Body of pancreas (tissue), 4 donors: ENCODE results near the gene AKAP12. TPM values are rescaled to one million over a fixed set of nuclear protein-coding genes. Genes with fewer than 3 reads are reported as not detected.

Experiments used
- ATAC-seq: fragments of 150-250 bp; one replicate; pipeline ENCODE4 v1.9.1; 2016
- DNase-seq, 4 donors: peaks; one replicate each; pipeline ENCODE4 v3.0.0-alpha.2; 2019
- H3K27ac ChIP-seq, 4 donors: fragments of 200-600 bp; sonication (generic); 1 replicate in 3 of 4; 2 replicates in 1 of 4; pipeline versions ENCODE4 v1.5.1 to v1.6.1; 2016 to 2019; ENCODE audit warnings: mild to moderate bottlenecking in 1 of 4, mixed read lengths in 1 of 4, moderate library complexity in 1 of 4
- H3K27me3 ChIP-seq, 2 donors: fragments of 200-600 bp; sonication (generic); one replicate each; pipeline ENCODE4 v1.6.0; 2016; ENCODE audit warnings: mild to moderate bottlenecking in 1 of 2
- H3K36me3 ChIP-seq, 2 donors: fragments of 200-600 bp; sonication (generic); replicated peaks in 1 of 2; 2 replicates each; pipeline ENCODE4 v1.5.1; 2016; ENCODE audit warnings: low read depth in 2 of 2; ENCODE audit not compliant: insufficient read depth in 1 of 2
- H3K4me1 ChIP-seq: fragments of 200-600 bp; sonication (generic); one replicate; pipeline ENCODE4 v1.6.0; 2016
- H3K4me3 ChIP-seq, 2 donors: fragments of 200-600 bp; sonication (generic); 1 replicate in 1 of 2; 2 replicates in 1 of 2; pipeline ENCODE4 v1.5.1; 2016 to 2019
- H3K9me3 ChIP-seq, 3 donors: fragments of 200-600 bp; sonication (generic); 1 replicate in 2 of 3; 2 replicates in 1 of 3; pipeline ENCODE4 v1.5.1; 2016
- POLR2A ChIP-seq, 3 donors: fragments of 450-650 bp; IDR thresholded peaks; one replicate each; pipeline ENCODE4 v1.6.1; 2016; ENCODE audit warnings: antibody characterized with exemption in 3 of 3, mild to moderate bottlenecking in 2 of 3
- WGBS, 2 donors: methylation state at CpG; one replicate each; pipeline ENCODE4 v1.1.5; 2017; 5-methylcytosine and 5-hydroxymethylcytosine counted together
- intact Hi-C: fragments of 100-400 bp; cut with DNase I; formaldehyde crosslinking; loops from one replicate; pipeline ENCODE4 v1.15.1; 2023
- total RNA-seq, 2 donors: library from RNA; depleted of rRNA; stranded (reverse); fragments of >200 nt; gene quantifications; one replicate each; pipeline ENCODE4 v1.1.0, GENCODE V29; 2016
- TF ChIP-seq, protein P1 (sequence below), 7 experiments: fragments of 450-650 bp in 4 of 7; fragments of 200-600 bp in 3 of 7; sonication (generic) in 3 of 7; IDR thresholded peaks; one replicate each; pipeline ENCODE4 v1.5.1; 2016 to 2019; ENCODE audit warnings: antibody characterized with exemption in 7 of 7

AKAP12 gene, protein sequence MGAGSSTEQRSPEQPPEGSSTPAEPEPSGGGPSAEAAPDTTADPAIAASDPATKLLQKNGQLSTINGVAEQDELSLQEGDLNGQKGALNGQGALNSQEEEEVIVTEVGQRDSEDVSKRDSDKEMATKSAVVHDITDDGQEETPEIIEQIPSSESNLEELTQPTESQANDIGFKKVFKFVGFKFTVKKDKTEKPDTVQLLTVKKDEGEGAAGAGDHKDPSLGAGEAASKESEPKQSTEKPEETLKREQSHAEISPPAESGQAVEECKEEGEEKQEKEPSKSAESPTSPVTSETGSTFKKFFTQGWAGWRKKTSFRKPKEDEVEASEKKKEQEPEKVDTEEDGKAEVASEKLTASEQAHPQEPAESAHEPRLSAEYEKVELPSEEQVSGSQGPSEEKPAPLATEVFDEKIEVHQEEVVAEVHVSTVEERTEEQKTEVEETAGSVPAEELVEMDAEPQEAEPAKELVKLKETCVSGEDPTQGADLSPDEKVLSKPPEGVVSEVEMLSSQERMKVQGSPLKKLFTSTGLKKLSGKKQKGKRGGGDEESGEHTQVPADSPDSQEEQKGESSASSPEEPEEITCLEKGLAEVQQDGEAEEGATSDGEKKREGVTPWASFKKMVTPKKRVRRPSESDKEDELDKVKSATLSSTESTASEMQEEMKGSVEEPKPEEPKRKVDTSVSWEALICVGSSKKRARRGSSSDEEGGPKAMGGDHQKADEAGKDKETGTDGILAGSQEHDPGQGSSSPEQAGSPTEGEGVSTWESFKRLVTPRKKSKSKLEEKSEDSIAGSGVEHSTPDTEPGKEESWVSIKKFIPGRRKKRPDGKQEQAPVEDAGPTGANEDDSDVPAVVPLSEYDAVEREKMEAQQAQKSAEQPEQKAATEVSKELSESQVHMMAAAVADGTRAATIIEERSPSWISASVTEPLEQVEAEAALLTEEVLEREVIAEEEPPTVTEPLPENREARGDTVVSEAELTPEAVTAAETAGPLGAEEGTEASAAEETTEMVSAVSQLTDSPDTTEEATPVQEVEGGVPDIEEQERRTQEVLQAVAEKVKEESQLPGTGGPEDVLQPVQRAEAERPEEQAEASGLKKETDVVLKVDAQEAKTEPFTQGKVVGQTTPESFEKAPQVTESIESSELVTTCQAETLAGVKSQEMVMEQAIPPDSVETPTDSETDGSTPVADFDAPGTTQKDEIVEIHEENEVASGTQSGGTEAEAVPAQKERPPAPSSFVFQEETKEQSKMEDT (N-terminal part only)
- 10 to 100 TPM; 25.2 to 49.1 TPM for total RNA-seq

DNA sequence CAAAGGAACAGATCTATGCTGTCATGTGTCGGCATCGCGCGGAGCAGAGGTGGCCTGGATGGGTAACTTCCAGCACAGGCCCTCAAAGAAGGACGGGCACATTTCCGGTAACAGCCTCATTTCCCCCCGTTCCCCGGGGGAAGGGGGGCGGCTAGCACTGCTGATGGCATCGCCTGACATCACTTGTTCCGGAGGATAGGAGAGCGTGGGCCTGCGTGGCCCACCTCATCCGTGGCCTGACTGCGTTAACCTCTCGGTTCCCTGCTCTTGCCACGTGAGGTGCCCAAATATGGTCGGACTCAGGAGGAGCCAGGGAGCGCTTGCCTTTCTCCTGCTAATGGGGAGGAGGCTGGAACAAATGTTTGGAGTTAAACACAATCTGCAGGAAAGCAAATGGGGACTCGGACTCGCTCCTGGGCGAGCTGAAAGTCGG is at the start of gene AKAP12:
Gene AKAP12, plus strand, starts transcription at position 365 of the 433 bp plus-strand sequence. CDS start 596 bp downstream, outside the sequence.
- DNase-seq: peak in 1 of 4 donors; percentile 10
- H3K4me1 ChIP-seq: peaks cover 17% of the 10 kb centered on the region
- peak within 1 kb of the TSS; percentile 18 to 36 for H3K4me3 ChIP-seq
- H3K36me3 ChIP-seq: no peaks in the 10 kb centered on the region
- peak; percentile 31 for ATAC-seq
- no peaks in the 10 kb centered on the region for H3K9me3 ChIP-seq
- H3K27ac ChIP-seq: peak within 1 kb of the TSS; percentile 29 to 51 (median 40)
- intact Hi-C loops: no loop called here
- TF ChIP-seq POLR2A (IDR thresholded peaks at IDR 0.05): no peak
- TF ChIP-seq, protein P1, sequence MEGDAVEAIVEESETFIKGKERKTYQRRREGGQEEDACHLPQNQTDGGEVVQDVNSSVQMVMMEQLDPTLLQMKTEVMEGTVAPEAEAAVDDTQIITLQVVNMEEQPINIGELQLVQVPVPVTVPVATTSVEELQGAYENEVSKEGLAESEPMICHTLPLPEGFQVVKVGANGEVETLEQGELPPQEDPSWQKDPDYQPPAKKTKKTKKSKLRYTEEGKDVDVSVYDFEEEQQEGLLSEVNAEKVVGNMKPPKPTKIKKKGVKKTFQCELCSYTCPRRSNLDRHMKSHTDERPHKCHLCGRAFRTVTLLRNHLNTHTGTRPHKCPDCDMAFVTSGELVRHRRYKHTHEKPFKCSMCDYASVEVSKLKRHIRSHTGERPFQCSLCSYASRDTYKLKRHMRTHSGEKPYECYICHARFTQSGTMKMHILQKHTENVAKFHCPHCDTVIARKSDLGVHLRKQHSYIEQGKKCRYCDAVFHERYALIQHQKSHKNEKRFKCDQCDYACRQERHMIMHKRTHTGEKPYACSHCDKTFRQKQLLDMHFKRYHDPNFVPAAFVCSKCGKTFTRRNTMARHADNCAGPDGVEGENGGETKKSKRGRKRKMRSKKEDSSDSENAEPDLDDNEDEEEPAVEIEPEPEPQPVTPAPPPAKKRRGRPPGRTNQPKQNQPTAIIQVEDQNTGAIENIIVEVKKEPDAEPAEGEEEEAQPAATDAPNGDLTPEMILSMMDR (IDR thresholded peaks at IDR 0.05): no peak
- 24 to 56% methylated on average over 13 to 23 of the region's 23 CpGs for WGBS, 2 donors
- H3K27me3 ChIP-seq: peaks cover 0 to 4% of the 10 kb centered on the region in 2 donors

DNA sequence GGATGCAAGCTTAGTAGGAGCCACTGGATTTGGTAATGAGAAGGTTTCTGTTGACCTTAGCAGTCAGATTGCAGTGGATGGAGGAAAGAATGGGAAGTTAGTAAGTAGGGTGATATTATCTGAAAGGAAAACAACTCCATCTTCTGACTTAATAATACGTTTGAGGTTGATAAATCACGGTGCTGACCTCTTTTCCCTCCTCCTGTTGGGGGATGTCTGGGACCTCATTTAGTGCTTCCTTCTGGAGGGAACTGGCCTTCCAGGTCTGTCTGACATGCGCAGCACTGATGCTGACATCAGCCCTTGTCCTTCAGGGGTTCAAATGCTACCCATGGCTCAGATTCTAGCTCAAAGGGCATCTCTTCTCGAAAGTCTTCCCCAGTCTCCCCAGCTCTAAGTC is 48.2 kb upstream of the AKAP12 start:
- no peaks in the 10 kb centered on the region for H3K36me3 ChIP-seq
- 57 to 63% methylated on average over 4 of the region's 4 CpGs for WGBS, 2 donors

DNA sequence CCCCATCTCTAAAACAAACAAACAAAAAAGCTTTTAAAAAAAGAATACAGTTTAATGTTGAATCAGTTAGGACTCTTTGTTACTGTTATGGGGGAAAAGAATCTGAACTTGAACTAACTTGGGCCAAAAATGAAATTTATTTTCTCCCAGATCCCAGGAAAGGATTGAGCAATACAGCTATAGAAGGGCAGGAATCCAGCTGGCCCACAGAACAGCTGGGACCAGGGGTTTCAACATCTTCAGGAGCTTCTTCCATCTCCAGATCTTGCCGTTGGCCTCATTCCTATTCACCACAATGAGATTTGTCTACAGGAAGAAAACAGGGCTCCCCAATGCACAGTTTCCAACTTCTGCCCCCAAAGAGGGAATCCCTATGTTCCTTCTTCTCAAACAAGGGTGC is 43.2 kb upstream of the AKAP12 start:
- no peak for ATAC-seq

More for the DNA sequence above, 48.2 kb upstream of the AKAP12 start:
- DNase-seq (no peak), ATAC-seq (no peak)
- no peaks in the 10 kb centered on the region for H3K27me3 ChIP-seq
- no peaks in the 10 kb centered on the region for H3K9me3 ChIP-seq
- no peak overlapping the region for H3K27ac ChIP-seq
- H3K4me1 ChIP-seq: no peaks in the 10 kb centered on the region
- no peak for TF ChIP-seq POLR2A (IDR thresholded peaks at IDR 0.05)
- TF ChIP-seq, protein P1 (IDR thresholded peaks at IDR 0.05): no peak
- no peak overlapping the region for H3K4me3 ChIP-seq
- intact Hi-C loops: no loop called here

DNA sequence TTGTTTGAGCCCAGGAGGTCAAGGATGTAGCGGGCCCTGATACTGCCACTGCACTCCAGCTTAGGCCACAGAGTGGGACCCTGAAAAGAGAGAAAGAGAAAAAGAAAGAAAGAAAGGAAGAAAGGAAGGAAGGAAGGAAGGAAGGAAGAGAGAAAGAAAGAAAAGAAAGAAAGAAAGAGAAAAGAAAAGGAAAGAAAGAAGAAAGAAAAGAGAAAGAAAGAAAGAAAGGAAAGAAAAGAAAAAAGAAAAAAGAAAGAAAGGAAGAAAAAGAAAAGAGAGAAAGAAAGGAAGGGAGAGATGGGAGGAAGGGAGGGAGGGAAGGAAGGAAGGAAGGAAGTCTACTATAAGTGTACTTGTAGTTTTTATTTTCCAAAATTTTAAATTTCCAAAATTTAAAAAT is 42.2 kb upstream of the AKAP12 start:
- TF ChIP-seq, protein P1 (IDR thresholded peaks at IDR 0.05): no peak
- TF ChIP-seq POLR2A (IDR thresholded peaks at IDR 0.05): no peak
- intact Hi-C loops: no loop called here
- no peak overlapping the region for H3K4me3 ChIP-seq
- no peak for ATAC-seq
- no peaks in the 10 kb centered on the region for H3K27me3 ChIP-seq
- H3K36me3 ChIP-seq: no peaks in the 10 kb centered on the region
- 86 to 100% methylated on average over 1 of the region's 1 CpG for WGBS, 2 donors
- no peak overlapping the region for H3K27ac ChIP-seq
- no peaks in the 10 kb centered on the region for H3K4me1 ChIP-seq
- no peaks in the 10 kb centered on the region for H3K9me3 ChIP-seq
- DNase-seq: no peak

More for the DNA sequence above, 43.2 kb upstream of the AKAP12 start:
- Histone ChIP-seq H3K27ac (no peak overlapping the region), H3K4me1 (no peaks in the 10 kb centered on the region), H3K4me3 (no peak overlapping the region), H3K27me3 (no peaks in the 10 kb centered on the region), H3K9me3 (no peaks in the 10 kb centered on the region), H3K36me3 (no peaks in the 10 kb centered on the region)
- TF ChIP-seq, protein P1 (IDR thresholded peaks at IDR 0.05): no peak
- no peak for TF ChIP-seq POLR2A (IDR thresholded peaks at IDR 0.05)
- intact Hi-C loops: no loop called here
- DNase-seq: peak; percentile 12 to 32 (median 28)
- 85 to 90% methylated on average over 1 of the region's 1 CpG for whole genome bisulfite sequencing, 2 donors
